ENCODE measurements around the gene HBG2. TPM values are rescaled to one million over a fixed set of nuclear protein-coding genes. Genes with fewer than 3 reads are reported as not detected.

HBG2 gene
- total and polyA plus RNA-seq, 2 of the 8 experiments (the other 6 are each of a cell fraction or from before 2014, with no cell fraction given) = 0.23 TPM; not detected in 1

- no peak for TF ChIP-seq MAX (IDR thresholded peaks at IDR 0.05)
- TF ChIP-seq USF2 (IDR thresholded peaks at IDR 0.05; ENCODE audit: low read length) = no peak
- no peak for TF ChIP-seq ASH2L (IDR thresholded peaks at IDR 0.05; ENCODE audit: low read length)
- no peak for TF ChIP-seq ZNF274 (IDR thresholded peaks at IDR 0.05; ENCODE audit: borderline replicate concordance, extremely low read depth, low read length)
- no peak for TF ChIP-seq HDAC6 (IDR thresholded peaks at IDR 0.05; ENCODE audit: low read depth, low read length)
- no peak for TF ChIP-seq SP1 (IDR thresholded peaks at IDR 0.05; ENCODE audit: low read depth, low read length)
Measured at GRCh38 chr11:5265832-5266231, 11.3 kb upstream of the HBG2 start (continued).
